Measurements from ENCODE around the gene TFPT.

GRCh38 chr19:54077334-54077733, 38.1 kb downstream of the TFPT start:
- no peak for TF ChIP-seq CTCF (IDR thresholded peaks at IDR 0.05; ENCODE audit: low read depth, low read length, missing input control)
- no peak for TF ChIP-seq TAF1 (conservative IDR thresholded peaks at IDR 0.05)
- no peak for TF ChIP-seq MAX (IDR thresholded peaks at IDR 0.05)
- no peak for TF ChIP-seq HNF4A (conservative IDR thresholded peaks at IDR 0.05)
- TF ChIP-seq RAD21 (IDR thresholded peaks at IDR 0.05) = no peak
- TF ChIP-seq JUND (IDR thresholded peaks at IDR 0.05) = no peak
- TF ChIP-seq EGR1 (IDR thresholded peaks at IDR 0.05; ENCODE audit: low read depth in 2 of 2) = no peak
- TF ChIP-seq GABPA (IDR thresholded peaks at IDR 0.05 in 1 of 2, conservative IDR thresholded peaks at IDR 0.05 in 1 of 2) = no peak
- no peak for TF ChIP-seq ZBTB33 (IDR thresholded peaks at IDR 0.05)
- TF ChIP-seq RXRA (IDR thresholded peaks at IDR 0.05) = no peak
